Measurements from ENCODE around the gene ZBTB16.

DNA sequence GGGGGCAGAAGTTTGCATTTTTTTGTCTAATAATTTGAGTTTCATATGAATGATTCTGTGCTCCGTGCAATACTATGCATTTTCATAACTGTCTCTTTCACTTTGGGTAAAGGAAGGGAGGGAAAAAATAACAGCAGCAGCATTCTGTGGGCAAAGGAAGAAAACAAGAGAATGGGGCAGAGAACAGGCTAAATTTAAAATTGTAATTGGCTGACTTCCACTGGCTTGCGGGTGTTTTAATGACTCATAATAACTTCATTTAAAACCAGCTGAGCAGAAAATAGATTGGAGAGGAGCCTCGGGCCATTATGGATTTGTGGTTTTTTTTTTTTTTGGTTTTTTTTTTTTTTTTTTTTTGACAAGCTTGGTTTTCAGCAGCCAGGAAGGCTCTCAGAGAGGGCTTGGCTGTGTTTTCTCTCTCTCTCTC lies 107.4 kb downstream of the ZBTB16 start:
- TF ChIP-seq, protein P1, sequence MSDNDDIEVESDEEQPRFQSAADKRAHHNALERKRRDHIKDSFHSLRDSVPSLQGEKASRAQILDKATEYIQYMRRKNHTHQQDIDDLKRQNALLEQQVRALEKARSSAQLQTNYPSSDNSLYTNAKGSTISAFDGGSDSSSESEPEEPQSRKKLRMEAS (IDR thresholded peaks at IDR 0.05; ENCODE audit: insufficient read depth, insufficient read length), result no peak
- TF ChIP-seq POLR2A (IDR thresholded peaks at IDR 0.05; ENCODE audit: low read depth, low read length), result no peak
- TF ChIP-seq, protein P2, sequence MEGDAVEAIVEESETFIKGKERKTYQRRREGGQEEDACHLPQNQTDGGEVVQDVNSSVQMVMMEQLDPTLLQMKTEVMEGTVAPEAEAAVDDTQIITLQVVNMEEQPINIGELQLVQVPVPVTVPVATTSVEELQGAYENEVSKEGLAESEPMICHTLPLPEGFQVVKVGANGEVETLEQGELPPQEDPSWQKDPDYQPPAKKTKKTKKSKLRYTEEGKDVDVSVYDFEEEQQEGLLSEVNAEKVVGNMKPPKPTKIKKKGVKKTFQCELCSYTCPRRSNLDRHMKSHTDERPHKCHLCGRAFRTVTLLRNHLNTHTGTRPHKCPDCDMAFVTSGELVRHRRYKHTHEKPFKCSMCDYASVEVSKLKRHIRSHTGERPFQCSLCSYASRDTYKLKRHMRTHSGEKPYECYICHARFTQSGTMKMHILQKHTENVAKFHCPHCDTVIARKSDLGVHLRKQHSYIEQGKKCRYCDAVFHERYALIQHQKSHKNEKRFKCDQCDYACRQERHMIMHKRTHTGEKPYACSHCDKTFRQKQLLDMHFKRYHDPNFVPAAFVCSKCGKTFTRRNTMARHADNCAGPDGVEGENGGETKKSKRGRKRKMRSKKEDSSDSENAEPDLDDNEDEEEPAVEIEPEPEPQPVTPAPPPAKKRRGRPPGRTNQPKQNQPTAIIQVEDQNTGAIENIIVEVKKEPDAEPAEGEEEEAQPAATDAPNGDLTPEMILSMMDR (IDR thresholded peaks at IDR 0.05; ENCODE audit: extremely low read depth in 1 of 2, insufficient read depth in 1 of 2, low read depth in 1 of 2, low read length in 2 of 2), result no peak

All from endothelial cell of umbilical vein (primary cell).